Measurements from ENCODE around the gene GLG1.
A peak's percentile ranks its signal among the peaks of the same experiment; 100 is the strongest.

The GLG1 gene

DNA sequence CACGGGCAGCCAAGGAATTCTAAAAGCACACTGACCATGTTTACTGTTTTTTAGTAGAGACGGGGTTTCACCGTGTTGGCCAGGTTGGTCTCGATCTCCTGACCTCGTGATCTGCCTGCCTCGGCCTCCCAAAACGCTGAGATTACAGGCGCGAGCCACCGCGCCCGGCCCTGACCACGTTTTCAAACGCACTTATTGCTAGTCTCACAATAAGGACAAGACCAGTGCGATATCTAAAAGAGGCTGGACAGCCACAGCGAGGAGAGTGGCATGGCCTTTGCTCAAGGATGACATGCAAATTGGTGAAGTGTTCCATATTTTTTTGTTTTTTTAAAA is 150.7 kb downstream of the GLG1 start:
- Mint-ChIP-seq H3K4me1 (peaks cover 13% of the 10 kb centered on the region), H3K27me3 (ENCODE audit: low read depth, poor library complexity) (peaks cover 3% of the 10 kb centered on the region), H3K27ac (peak overlapping the region; percentile 4), H3K36me3 (ENCODE audit: low read depth) (peaks cover 83% of the 10 kb centered on the region), H3K4me3 (no peak overlapping the region), H3K9me3 (no peaks in the 10 kb centered on the region)
- TF ChIP-seq CTCF (IDR thresholded peaks at IDR 0.05), result no peak
- DNase-seq, result no peak

- Mint-ChIP-seq H3K4me1 (peaks cover 13% of the 10 kb centered on the region), H3K27ac (peak overlapping the region; percentile 4), H3K36me3 (ENCODE audit: low read depth) (peaks cover 84% of the 10 kb centered on the region), H3K9me3 (no peaks in the 10 kb centered on the region), H3K27me3 (ENCODE audit: low read depth, poor library complexity) (peaks cover 3% of the 10 kb centered on the region), H3K4me3 (no peak overlapping the region)
- DNase-seq, result no peak
- TF ChIP-seq CTCF (IDR thresholded peaks at IDR 0.05), result no peak
These were observed 151.2 kb downstream of the GLG1 start for GRCh38 chr16:74455619-74456289.

DNA sequence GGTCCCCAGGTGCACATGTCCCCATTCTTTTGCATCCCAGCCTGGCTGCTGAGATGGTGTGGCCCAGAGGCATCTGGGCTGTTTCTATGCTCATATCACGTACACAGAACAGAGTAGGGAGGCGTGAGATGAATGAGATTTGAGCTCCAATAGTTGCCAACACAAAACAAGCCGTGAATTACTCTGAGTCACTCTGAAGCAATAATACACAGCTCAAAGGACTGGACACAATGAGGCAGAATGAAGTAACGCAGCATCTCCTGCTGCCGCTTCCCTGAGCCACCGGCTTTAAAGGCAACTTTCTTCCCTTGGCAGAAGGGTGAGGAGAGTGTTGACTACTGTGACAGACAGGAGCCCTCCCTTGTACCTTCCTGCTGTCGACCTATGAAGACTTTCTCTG is 151.7 kb downstream of the GLG1 start:
- H3K27ac Mint-ChIP-seq, result peak overlapping the region; percentile 78
- H3K9me3 Mint-ChIP-seq, result no peaks in the 10 kb centered on the region
- TF ChIP-seq CTCF (IDR thresholded peaks at IDR 0.05), result no peak
- peaks cover 13% of the 10 kb centered on the region for H3K4me1 Mint-ChIP-seq
- H3K36me3 Mint-ChIP-seq (ENCODE audit: low read depth), result peaks cover 82% of the 10 kb centered on the region
- no peak for DNase-seq
- peaks cover 3% of the 10 kb centered on the region for H3K27me3 Mint-ChIP-seq (ENCODE audit: low read depth, poor library complexity)
- H3K4me3 Mint-ChIP-seq, result no peak overlapping the region

DNA sequence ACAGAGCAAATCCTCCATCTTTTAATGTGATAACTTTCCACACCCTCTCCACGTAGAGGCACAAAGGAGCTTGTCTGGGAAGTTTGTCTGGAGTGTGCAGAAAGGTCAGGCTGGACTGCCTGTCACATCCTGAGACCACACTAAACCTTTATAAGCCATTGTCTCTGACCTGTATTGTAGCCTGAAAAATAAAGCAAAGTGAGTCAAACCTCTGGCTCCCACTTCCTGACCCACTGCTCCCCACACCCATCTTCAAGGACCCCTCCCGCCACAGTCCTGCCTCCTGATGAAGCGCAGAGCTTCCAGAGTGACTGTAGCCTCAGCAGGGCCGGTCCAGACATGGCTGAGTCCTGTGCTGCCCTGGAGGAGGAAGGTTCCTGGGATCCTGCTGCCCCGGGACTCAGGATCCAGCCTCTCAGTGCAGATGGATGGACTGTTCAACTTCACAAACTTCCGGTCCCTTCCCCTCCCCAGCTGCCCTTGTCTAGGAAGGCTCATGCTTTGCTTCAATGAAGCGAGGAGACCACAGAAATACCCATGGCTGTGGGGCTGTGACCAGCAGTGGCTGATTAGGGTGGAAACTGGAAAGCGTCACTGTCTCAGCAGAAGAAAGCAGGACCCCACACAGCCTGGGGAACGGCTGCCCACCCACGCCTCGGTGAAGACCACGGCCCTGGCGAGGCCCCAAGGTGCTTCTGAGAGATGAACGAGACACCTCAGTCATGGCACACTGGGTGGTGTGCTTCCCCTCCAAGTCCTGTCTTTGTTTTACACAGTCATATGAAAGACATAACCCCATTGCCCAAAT is 154.8 kb downstream of the GLG1 start:
- Mint-ChIP-seq H3K4me3 (no peak overlapping the region), H3K4me1 (peaks cover 9% of the 10 kb centered on the region), H3K36me3 (ENCODE audit: low read depth) (peaks cover 78% of the 10 kb centered on the region), H3K27me3 (ENCODE audit: low read depth, poor library complexity) (peaks cover 3% of the 10 kb centered on the region), H3K9me3 (no peaks in the 10 kb centered on the region), H3K27ac (peak overlapping the region; percentile 88)
- TF ChIP-seq CTCF (IDR thresholded peaks at IDR 0.05), result no peak
- peak; percentile 12 for DNase-seq

DNA sequence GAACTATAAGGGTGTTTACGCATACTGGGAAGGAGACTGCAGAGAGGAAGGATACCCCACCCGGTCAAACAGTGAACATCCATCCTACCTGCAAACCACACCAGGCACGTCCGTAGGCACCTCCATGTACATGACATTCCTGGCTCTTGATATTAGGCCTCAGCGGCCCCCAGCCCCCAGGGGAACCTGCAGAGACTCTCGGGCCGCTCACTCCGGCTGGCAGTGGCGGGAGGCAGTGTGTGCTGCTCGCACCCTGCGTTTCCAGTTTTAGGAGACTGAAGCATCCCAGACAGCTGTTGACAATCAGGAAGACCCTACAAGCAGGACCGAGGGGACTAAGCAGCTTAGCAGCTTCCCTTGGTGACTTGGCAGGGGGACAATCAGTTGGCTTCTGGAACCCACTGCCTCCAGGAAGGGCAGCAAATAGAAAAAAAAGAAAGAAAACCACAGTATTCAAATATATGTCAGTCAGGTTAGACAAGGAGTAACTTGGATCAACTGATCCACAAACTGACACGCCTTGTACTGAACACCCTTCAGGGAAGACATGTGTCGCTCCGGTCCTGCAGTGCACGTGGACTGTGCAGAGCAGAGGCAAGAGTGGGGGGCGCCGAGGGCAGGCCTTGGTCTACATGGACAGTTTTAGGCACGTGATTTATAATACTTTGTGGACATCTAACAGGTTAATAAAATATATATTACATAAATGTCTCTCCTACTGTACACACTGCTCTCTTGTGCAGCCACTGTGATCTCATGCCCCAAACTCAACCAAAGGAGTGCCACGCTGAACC is 155.8 kb downstream of the GLG1 start:
- H3K27ac Mint-ChIP-seq, result peak overlapping the region; percentile 40
- H3K36me3 Mint-ChIP-seq (ENCODE audit: low read depth), result peaks cover 74% of the 10 kb centered on the region
- no peak for TF ChIP-seq CTCF (IDR thresholded peaks at IDR 0.05)
- H3K9me3 Mint-ChIP-seq, result no peaks in the 10 kb centered on the region
- peaks cover 9% of the 10 kb centered on the region for H3K4me1 Mint-ChIP-seq
- H3K27me3 Mint-ChIP-seq (ENCODE audit: low read depth, poor library complexity), result peaks cover 3% of the 10 kb centered on the region
- no peak for DNase-seq
- H3K4me3 Mint-ChIP-seq, result no peak overlapping the region
